ENCODE measurements around the gene CHPF. TPM values are rescaled to one million over a fixed set of nuclear protein-coding genes. Genes with fewer than 3 reads are reported as not detected.

The CHPF gene
- total and polyA plus RNA-seq, 2 donors (not counting 1 experiment from before 2014, with no cell fraction given), result 1.3 to 5.2 TPM

GRCh38 chr2:219498280-219499057 lies 45.1 kb downstream of the CHPF start, which contains the start of gene GMPPA:
GMPPA (plus strand) TSS chr2:219498891; CDS start chr2:219499976, 1,085 bp downstream.
- H3K4me3 ChIP-seq (ENCODE audit: control extremely low read depth in 1 of 5, extremely low read depth in 1 of 5, insufficient read depth in 1 of 5, low read depth in 2 of 5, low read length in 4 of 5), result peak within 1 kb of the TSS; percentile 65 to 90 (median 79)
- ChIA-PET CTCF (interaction anchor here (0.6 to 10.4 kb wide), 10 partner anchors 11 to 100 kb away, joined by 3 to 123 read pairs (median 4); partner anchors contain the start of genes ASIC4 and STK11IP), POLR2A (interaction anchor here (0.8 to 2.8 kb wide), 2 partner anchors 10 to 111 kb away, joined by 3 to 10 read pairs; partner anchors contain the start of gene DNPEP)
- peak within 1 kb of the TSS; percentile 98 for H3K4me2 ChIP-seq (replicated peaks; ENCODE audit: low read depth, low read length, poor library complexity, severe bottlenecking)
- H3K79me2 ChIP-seq (ENCODE audit: control insufficient read depth, insufficient read depth, low read length), result peaks cover 19% of the 10 kb centered on the region
- WGBS (ENCODE audit: insufficient coverage), result 1% methylated on average over 44 of the region's 49 CpGs
- ATAC-seq (ENCODE audit: low read depth) (peak; percentile 96), DNase-seq (peak; percentile 94)
- Mint-ChIP-seq H3K9me3 (ENCODE audit: insufficient read depth) (no peaks in the 10 kb centered on the region), H3K4me3 (peak within 1 kb of the TSS; percentile 93), H3K27ac (peak within 1 kb of the TSS; percentile 87), H3K27me3 (peaks cover 33% of the 10 kb centered on the region), H3K4me1 (peaks cover 32% of the 10 kb centered on the region)
- H4K20me1 ChIP-seq (ENCODE audit: control insufficient read depth, insufficient read depth, low read length, poor library complexity, severe bottlenecking), result no peaks in the 10 kb centered on the region
- peaks cover 0 to 4% of the 10 kb centered on the region in 2 experiments for H3K36me3 ChIP-seq (replicated peaks in 1 of 2; ENCODE audit: control extremely low read depth in 1 of 2, control insufficient read depth in 1 of 2, extremely low read depth in 1 of 2, insufficient read depth in 2 of 2, low read length in 1 of 2)
- H3K9ac ChIP-seq (ENCODE audit: low read length), result peak within 1 kb of the TSS; percentile 92
- peaks cover 0 to 46% (median 23%) of the 10 kb centered on the region in 4 experiments for H3K27me3 ChIP-seq (replicated peaks in 1 of 4; ENCODE audit: control extremely low read depth in 1 of 4, control insufficient read depth in 3 of 4, insufficient read depth in 4 of 4, low read length in 3 of 4)
- peak within 1 kb of the TSS; percentile 97 for H2AFZ ChIP-seq (ENCODE audit: insufficient read depth, low read depth, low read length, poor library complexity, severe bottlenecking)
- H3K4me1 ChIP-seq (ENCODE audit: control insufficient read depth in 2 of 2, insufficient read depth in 2 of 2, low read length in 2 of 2), result peaks cover 38% of the 10 kb centered on the region in 2 donors
- TF ChIP-seq EZH2 (IDR thresholded peaks at IDR 0.05; ENCODE audit: borderline replicate concordance, insufficient read depth, low read depth, low read length, poor library complexity, severe bottlenecking) (no peak), CTCF (IDR thresholded peaks at IDR 0.05) (no peak)
- peaks cover 0 to 21% (median 0%) of the 10 kb centered on the region in 3 donors for H3K9me3 ChIP-seq (ENCODE audit: control extremely low read depth in 1 of 3, control insufficient read depth in 2 of 3, insufficient read depth in 1 of 3, low read length in 2 of 3)
- intact Hi-C loops (cut with micrococcal nuclease), result loop anchor here (1.0 to 5.0 kb wide), 6 partner anchors 45 to 1226 kb away; partner anchors contain the start of genes AAMP, CHPF, CNOT9 and CNPPD1
- H3K27ac ChIP-seq (ENCODE audit: low read length in 2 of 2), result peak within 1 kb of the TSS in 1 of 2 donors; percentile 84

Measured in B cell (primary cell).